Stomach (tissue), 9 donors: Measurements from ENCODE around the gene NELFCD. TPM values are rescaled to one million over a fixed set of nuclear protein-coding genes. Genes with fewer than 3 reads are reported as not detected.

Experiments used
- DNase-seq, 2 donors: peaks; one replicate each; pipeline versions ENCODE4 v3.0.0 to v3.0.0-alpha.2; 2013 to 2019
- H3K27ac ChIP-seq, 5 donors: fragments of 200-600 bp in 4 of 5; sonication (generic) in 4 of 5; one replicate each; pipeline ENCODE4 v1.5.1; 2013 to 2019; ENCODE audit warnings: mild to moderate bottlenecking in 1 of 5, moderate library complexity in 1 of 5
- H3K27me3 ChIP-seq, 3 donors: fragments of 200-600 bp; sonication (generic); one replicate each; pipeline ENCODE4 v1.5.1; 2017 to 2019; ENCODE audit warnings: mixed run types in 1 of 3
- H3K36me3 ChIP-seq, 4 donors: fragments of 200-600 bp; sonication (generic); 1 replicate in 3 of 4; 2 replicates in 1 of 4; pipeline ENCODE4 v1.5.1; 2016 to 2019
- H3K4me1 ChIP-seq, 4 donors: fragments of 200-600 bp; sonication (generic); one replicate each; pipeline ENCODE4 v1.5.1; 2016 to 2019
- H3K4me3 ChIP-seq, 4 donors: fragments of 200-600 bp; sonication (generic) in 3 of 4; one replicate each; pipeline ENCODE4 v1.5.1; 2016 to 2019; ENCODE audit warnings: mild to moderate bottlenecking in 1 of 4
- H3K9me3 ChIP-seq, 4 donors: fragments of 200-600 bp; sonication (generic); one replicate each; pipeline ENCODE4 v1.5.1; 2016 to 2019
- CTCF ChIP-seq, 7 experiments: fragments of 450-650 bp in 4 of 7; fragments of 200-600 bp in 3 of 7; sonication (generic) in 3 of 7; IDR thresholded peaks; one replicate each; pipeline ENCODE4 v1.5.1; 2016 to 2019; ENCODE audit warnings: antibody characterized with exemption in 7 of 7, control low read depth in 2 of 7, mild to moderate bottlenecking in 1 of 7
- EP300 ChIP-seq: sonication (generic); formaldehyde crosslinking; IDR thresholded peaks from one replicate; pipeline ENCODE4 v1.6.1; 2017; ENCODE audit warnings: antibody characterized with exemption
- POLR2A ChIP-seq, 4 donors: fragments of 450-650 bp; IDR thresholded peaks; one replicate each; pipeline ENCODE4 v1.6.1; 2016; ENCODE audit warnings: antibody characterized with exemption in 4 of 4, control low read depth in 2 of 4, mild to moderate bottlenecking in 1 of 4, moderate library complexity in 1 of 4
- POLR2AphosphoS5 ChIP-seq, 3 donors: sonication (generic); formaldehyde crosslinking; IDR thresholded peaks; one replicate each; pipeline ENCODE4 v1.6.1; 2016; ENCODE audit warnings: antibody characterized with exemption in 3 of 3
- WGBS, 5 donors: extraction: QIAGEN DNeasy Blood & Tissue Kit in 3 of 5; methylation state at CpG; one replicate each; pipeline versions ENCODE4 v1.1.5 to v1.1.7; 2013 to 2018; 5-methylcytosine and 5-hydroxymethylcytosine counted together
- intact Hi-C: fragments of 100-400 bp; cut with DNase I; formaldehyde crosslinking; loops from one replicate; pipeline ENCODE4 v1.15.1; 2023; ENCODE audit warnings: low total_unique reads
- polyA plus RNA-seq, 3 donors: library from polyadenylated mRNA; stranded (reverse); fragments of 200-250 nt; gene quantifications; one replicate each; pipeline ENCODE4 v1.2.3, GENCODE V29; 2013
- total RNA-seq, 5 donors: library from RNA; depleted of rRNA; stranded (reverse); fragments of >200 nt; gene quantifications; one replicate each; pipeline versions ENCODE4 v1.1.0 to v1.2.3, GENCODE V29; 2014 to 2016
- donor health status: healthy with polysubstance abuse.
- donor health status: Bipolar disorder and iron deficiency.
- donor health status: healthy.

Gene NELFCD
- total and polyA plus RNA-seq, 8 donors, result 20.9 to 59.5 (median 41.2) TPM

DNA sequence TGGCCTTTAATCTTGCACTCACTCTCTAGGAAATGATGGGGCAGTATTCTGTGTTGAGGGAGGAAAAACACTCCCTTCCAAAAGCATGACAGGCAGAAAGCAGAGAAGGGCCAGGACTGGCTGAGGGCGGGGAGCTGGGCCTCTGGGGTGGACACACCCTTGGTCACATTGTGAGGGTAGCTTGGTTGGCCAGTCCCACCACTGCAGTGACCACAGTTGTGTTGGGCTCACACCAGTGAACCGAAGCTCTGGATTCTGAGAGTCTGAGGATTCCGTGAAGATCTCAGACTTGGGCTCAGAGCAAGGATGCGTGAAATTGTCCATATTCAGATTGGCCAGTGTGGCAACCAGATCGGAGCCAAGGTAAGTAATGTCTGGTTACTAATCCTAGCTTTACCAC is 38.2 kb downstream of the NELFCD start, which contains the start of gene TUBB1:
Gene TUBB1 (plus strand): TSS at position 213 of the 400 bp plus-strand sequence. CDS start 94 bp downstream, at position 307.
- no peak within 1 kb of the TSS for H3K4me3 ChIP-seq
- DNase-seq, result no peak
- H3K36me3 ChIP-seq, result peaks cover 15 to 27% (median 22%) of the 10 kb centered on the region in 4 donors
- intact Hi-C loops, result no loop called here
- TF ChIP-seq CTCF (IDR thresholded peaks at IDR 0.05), result no peak
- no peak for TF ChIP-seq POLR2AphosphoS5 (IDR thresholded peaks at IDR 0.05)
- H3K4me1 ChIP-seq, result peaks cover 0 to 11% (median 6%) of the 10 kb centered on the region in 4 donors
- no peaks in the 10 kb centered on the region for H3K27me3 ChIP-seq
- no peak within 1 kb of the TSS for H3K27ac ChIP-seq
- 94 to 99% (median 95%) methylated on average over 4 to 5 of the region's 5 CpGs for WGBS, 5 donors
- H3K9me3 ChIP-seq, result no peaks in the 10 kb centered on the region

DNA sequence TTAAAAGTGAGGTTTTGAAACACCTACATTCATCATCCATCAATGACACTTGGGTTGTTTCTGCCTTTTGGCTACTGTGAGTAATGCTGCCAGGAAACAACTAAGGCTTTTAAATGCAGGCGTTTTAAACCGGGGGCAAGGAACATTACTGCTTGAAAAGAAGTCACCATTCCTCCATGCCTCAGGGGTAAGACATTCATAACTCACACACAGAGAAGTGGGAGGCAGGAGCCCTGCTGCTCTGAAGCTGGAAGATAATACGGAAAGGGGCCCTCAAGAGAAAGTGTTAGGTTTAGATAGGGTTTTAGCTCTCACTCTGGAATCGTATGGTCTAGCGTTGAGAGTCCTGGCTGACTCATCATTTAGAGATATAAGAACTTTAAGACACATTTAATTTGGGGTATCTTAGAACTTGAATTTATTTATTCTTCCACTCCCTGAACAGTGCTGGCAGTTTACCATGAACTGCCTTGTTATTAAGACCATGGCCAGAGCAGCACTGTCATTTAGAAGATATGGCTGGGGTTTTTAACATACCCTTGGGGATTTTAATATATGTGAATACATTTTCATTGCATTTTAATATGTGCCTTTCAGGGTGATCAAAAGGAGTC is 40.0 kb downstream of the NELFCD start:
- intact Hi-C loops, result no loop called here
- H3K36me3 ChIP-seq, result peaks cover 24 to 45% (median 40%) of the 10 kb centered on the region in 4 donors
- H3K27ac ChIP-seq, result no peak overlapping the region
- TF ChIP-seq CTCF (IDR thresholded peaks at IDR 0.05) (no peak), POLR2A (IDR thresholded peaks at IDR 0.05) (no peak), EP300 (no peak), POLR2AphosphoS5 (IDR thresholded peaks at IDR 0.05) (no peak)
- peaks cover 0 to 14% (median 9%) of the 10 kb centered on the region in 4 donors for H3K4me1 ChIP-seq
- H3K9me3 ChIP-seq, result no peaks in the 10 kb centered on the region
- H3K4me3 ChIP-seq, result no peak overlapping the region
- DNase-seq, result peak in 1 of 2 donors; percentile 33
- no peaks in the 10 kb centered on the region for H3K27me3 ChIP-seq
- WGBS, 5 donors, result 55 to 74% (median 66%) methylated on average over 5 of the region's 5 CpGs

GRCh38 chr20:59022754-59023153 is 41.7 kb downstream of the NELFCD start:
- no peak overlapping the region for H3K27ac ChIP-seq
- no peak overlapping the region for H3K4me3 ChIP-seq
- TF ChIP-seq POLR2A (IDR thresholded peaks at IDR 0.05), result no peak
- H3K9me3 ChIP-seq, result no peaks in the 10 kb centered on the region
- intact Hi-C loops, result no loop called here
- peaks cover 0 to 24% (median 11%) of the 10 kb centered on the region in 4 donors for H3K4me1 ChIP-seq
- 89 to 96% (median 94%) methylated on average over 15 of the region's 15 CpGs for WGBS, 5 donors
- DNase-seq, result no peak
- H3K36me3 ChIP-seq, result peaks cover 24 to 62% (median 56%) of the 10 kb centered on the region in 4 donors
- H3K27me3 ChIP-seq, result no peaks in the 10 kb centered on the region

GRCh38 chr20:59023616-59024015 is 42.6 kb downstream of the NELFCD start:
- peaks cover 4 to 33% (median 19%) of the 10 kb centered on the region in 4 donors for H3K4me1 ChIP-seq
- H3K27me3 ChIP-seq, result no peaks in the 10 kb centered on the region
- H3K4me3 ChIP-seq, result no peak overlapping the region
- TF ChIP-seq POLR2AphosphoS5 (IDR thresholded peaks at IDR 0.05), result no peak
- no peaks in the 10 kb centered on the region for H3K9me3 ChIP-seq
- intact Hi-C loops, result no loop called here
- no peak overlapping the region for H3K27ac ChIP-seq
- WGBS, 5 donors, result 91 to 99% (median 93%) methylated on average over 10 to 13 of the region's 13 CpGs
- no peak for DNase-seq
- H3K36me3 ChIP-seq, result peaks cover 24 to 71% (median 64%) of the 10 kb centered on the region in 4 donors

DNA sequence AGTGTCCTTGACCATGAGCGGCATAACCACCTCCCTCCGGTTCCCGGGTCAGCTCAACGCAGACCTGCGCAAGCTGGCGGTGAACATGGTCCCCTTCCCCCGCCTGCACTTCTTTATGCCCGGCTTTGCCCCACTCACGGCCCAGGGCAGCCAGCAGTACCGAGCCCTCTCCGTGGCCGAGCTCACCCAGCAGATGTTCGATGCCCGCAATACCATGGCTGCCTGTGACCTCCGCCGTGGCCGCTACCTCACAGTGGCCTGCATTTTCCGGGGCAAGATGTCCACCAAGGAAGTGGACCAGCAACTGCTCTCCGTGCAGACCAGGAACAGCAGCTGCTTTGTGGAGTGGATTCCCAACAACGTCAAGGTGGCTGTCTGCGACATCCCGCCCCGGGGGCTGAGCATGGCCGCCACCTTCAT is 43.1 kb downstream of the NELFCD start:
- intact Hi-C loops, result no loop called here
- WGBS, 5 donors, result 92 to 97% (median 96%) methylated on average over 21 to 24 of the region's 24 CpGs
- no peak for TF ChIP-seq CTCF (IDR thresholded peaks at IDR 0.05)
- no peak for TF ChIP-seq EP300
- no peak for TF ChIP-seq POLR2A (IDR thresholded peaks at IDR 0.05)
- no peak for TF ChIP-seq POLR2AphosphoS5 (IDR thresholded peaks at IDR 0.05)
- Histone ChIP-seq H3K27me3 (no peaks in the 10 kb centered on the region), H3K27ac (no peak overlapping the region), H3K4me1 (peaks cover 9 to 38% (median 24%) of the 10 kb centered on the region in 4 donors), H3K4me3 (no peak overlapping the region), H3K36me3 (peaks cover 24 to 75% (median 67%) of the 10 kb centered on the region in 4 donors), H3K9me3 (no peaks in the 10 kb centered on the region)
- DNase-seq, result no peak
